Measurements from ENCODE around the gene GATA3. TPM values are rescaled to one million over a fixed set of nuclear protein-coding genes. Genes with fewer than 3 reads are reported as not detected.

The GATA3 gene
- polyA plus RNA-seq, 4 donors = 85.8 to 119 (median 102) TPM

- DNase-seq (ENCODE audit: low read depth in 4 of 4, low spot score in 3 of 4) = no peak
Measured at GRCh38 chr10:8063128-8063908, 8.8 kb downstream of the GATA3 start.

- no peak for DNase-seq (ENCODE audit: low read depth in 4 of 4, low spot score in 3 of 4)
Measured at GRCh38 chr10:8063935-8064334, 9.4 kb downstream of the GATA3 start.

- DNase-seq (ENCODE audit: low read depth in 4 of 4, low spot score in 3 of 4) = no peak
Measured at GRCh38 chr10:8064436-8064835, 9.9 kb downstream of the GATA3 start.

- DNase-seq (ENCODE audit: low read depth in 4 of 4, low spot score in 3 of 4) = no peak
Measured at GRCh38 chr10:8065651-8066050, 11.2 kb downstream of the GATA3 start.

- no peak for DNase-seq (ENCODE audit: low read depth in 4 of 4, low spot score in 3 of 4)
Measured at GRCh38 chr10:8066124-8066523, 11.6 kb downstream of the GATA3 start.

GRCh38 chr10:8066797-8067196 lies 12.3 kb downstream of the GATA3 start:
- no peak for DNase-seq (ENCODE audit: low read depth in 4 of 4, low spot score in 3 of 4)

- DNase-seq (ENCODE audit: low read depth in 4 of 4, low spot score in 3 of 4) = no peak
Measured at GRCh38 chr10:8069108-8069507, 14.6 kb downstream of the GATA3 start.

- DNase-seq (ENCODE audit: low read depth in 4 of 4, low spot score in 3 of 4) = no peak
Measured at GRCh38 chr10:8069627-8070026, 15.1 kb downstream of the GATA3 start.

- no peak for DNase-seq (ENCODE audit: low read depth in 4 of 4, low spot score in 3 of 4)
Measured at GRCh38 chr10:8070440-8070839, 16.0 kb downstream of the GATA3 start.

GRCh38 chr10:8071006-8071405 lies 16.5 kb downstream of the GATA3 start:
- no peak for DNase-seq (ENCODE audit: low read depth in 4 of 4, low spot score in 3 of 4)

- DNase-seq (ENCODE audit: low read depth in 4 of 4, low spot score in 3 of 4) = no peak
Measured at GRCh38 chr10:8071666-8072065, 17.2 kb downstream of the GATA3 start.

- DNase-seq (ENCODE audit: low read depth in 4 of 4, low spot score in 3 of 4) = no peak
Measured at GRCh38 chr10:8072211-8072610, 17.7 kb downstream of the GATA3 start.

- no peak for DNase-seq (ENCODE audit: low read depth in 4 of 4, low spot score in 3 of 4)
Measured at GRCh38 chr10:8073691-8074416, 19.4 kb downstream of the GATA3 start.

- no peak for DNase-seq (ENCODE audit: low read depth in 4 of 4, low spot score in 3 of 4)
Measured at GRCh38 chr10:8074881-8075280, 20.4 kb downstream of the GATA3 start.

- DNase-seq (ENCODE audit: low read depth in 4 of 4, low spot score in 3 of 4) = no peak
Measured at GRCh38 chr10:8075282-8076260, 21.1 kb downstream of the GATA3 start.

- no peak for DNase-seq (ENCODE audit: low read depth in 4 of 4, low spot score in 3 of 4)
Measured at GRCh38 chr10:8076933-8077332, 22.4 kb downstream of the GATA3 start.

- no peak for DNase-seq (ENCODE audit: low read depth in 4 of 4, low spot score in 3 of 4)
Measured at GRCh38 chr10:8078027-8078426, 23.5 kb downstream of the GATA3 start.

GRCh38 chr10:8079126-8079525 lies 24.6 kb downstream of the GATA3 start:
- no peak for DNase-seq (ENCODE audit: low read depth in 4 of 4, low spot score in 3 of 4)

GRCh38 chr10:8084799-8085198 lies 30.3 kb downstream of the GATA3 start:
- DNase-seq (ENCODE audit: low read depth in 4 of 4, low spot score in 3 of 4) = no peak

GRCh38 chr10:8085251-8085650 lies 30.8 kb downstream of the GATA3 start:
- no peak for DNase-seq (ENCODE audit: low read depth in 4 of 4, low spot score in 3 of 4)

- DNase-seq (ENCODE audit: low read depth in 4 of 4, low spot score in 3 of 4) = no peak
Measured at GRCh38 chr10:8086315-8086714, 31.8 kb downstream of the GATA3 start.

Data from right renal pelvis (tissue), 4 donors.